ENCODE results near the gene MYO18A. TPM values are rescaled to one million over a fixed set of nuclear protein-coding genes. Genes with fewer than 3 reads are reported as not detected.

MYO18A gene
- total RNA-seq, 2 donors from 2014 or later: 34.6 to 80.5 TPM

DNA sequence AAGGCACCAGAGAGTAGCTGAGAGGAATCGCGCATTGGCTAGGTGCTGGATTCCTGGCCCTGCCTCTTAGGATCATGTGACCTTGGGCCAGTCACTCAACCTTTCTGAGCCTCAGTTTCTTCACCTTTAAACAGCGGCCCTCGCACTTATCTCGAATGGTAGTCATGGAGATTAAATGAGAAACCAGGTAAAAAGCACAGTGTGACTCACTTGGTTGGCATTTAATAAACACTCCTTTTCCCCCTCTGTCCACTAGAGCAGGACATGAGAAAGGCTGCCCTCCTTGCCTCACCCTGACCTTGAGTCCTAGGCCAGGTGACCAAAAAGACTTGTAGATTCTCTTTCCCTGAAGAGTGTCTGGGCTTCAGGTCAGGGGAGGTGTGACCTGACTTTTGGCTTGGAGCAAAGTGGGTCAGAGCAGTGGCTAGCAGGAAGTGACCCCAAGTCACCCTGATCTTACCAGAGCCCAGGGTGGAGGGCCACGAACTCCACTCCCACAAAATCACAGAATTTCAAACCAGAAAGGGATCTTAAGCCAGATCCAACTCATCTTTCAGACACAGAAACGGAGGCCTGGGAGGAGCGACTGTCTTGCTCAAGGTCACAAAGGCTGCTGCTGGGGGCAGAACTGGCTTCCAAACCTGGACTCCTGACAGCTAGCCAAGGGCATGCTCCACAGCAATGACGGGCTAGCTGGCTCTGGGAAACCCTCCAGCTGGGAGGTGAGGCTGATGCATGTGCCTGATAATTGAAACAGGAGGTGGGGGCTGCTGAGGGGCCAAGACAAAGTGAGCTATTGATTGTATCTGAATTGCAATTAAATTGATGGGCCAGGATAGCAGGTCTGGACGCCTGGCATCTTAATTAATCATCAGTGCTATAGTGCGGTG is 72.0 kb downstream of the MYO18A start:
- Histone ChIP-seq H3K36me3 (peaks cover 2 to 3% of the 10 kb centered on the region in 2 donors), H3K4me3 (no peak overlapping the region), H3K27me3 (replicated peaks; ENCODE audit: insufficient read depth) (no peaks in the 10 kb centered on the region), H3K9me3 (no peaks in the 10 kb centered on the region), H3K4me1 (replicated peaks) (no peaks in the 10 kb centered on the region), H3K27ac (no peak overlapping the region)
- 74% methylated on average over 11 of the region's 11 CpGs for WGBS
- intact Hi-C loops (cut with DNase I): no loop called here
- no peak for TF ChIP-seq POLR2A (IDR thresholded peaks at IDR 0.05)
- TF ChIP-seq, protein P1, sequence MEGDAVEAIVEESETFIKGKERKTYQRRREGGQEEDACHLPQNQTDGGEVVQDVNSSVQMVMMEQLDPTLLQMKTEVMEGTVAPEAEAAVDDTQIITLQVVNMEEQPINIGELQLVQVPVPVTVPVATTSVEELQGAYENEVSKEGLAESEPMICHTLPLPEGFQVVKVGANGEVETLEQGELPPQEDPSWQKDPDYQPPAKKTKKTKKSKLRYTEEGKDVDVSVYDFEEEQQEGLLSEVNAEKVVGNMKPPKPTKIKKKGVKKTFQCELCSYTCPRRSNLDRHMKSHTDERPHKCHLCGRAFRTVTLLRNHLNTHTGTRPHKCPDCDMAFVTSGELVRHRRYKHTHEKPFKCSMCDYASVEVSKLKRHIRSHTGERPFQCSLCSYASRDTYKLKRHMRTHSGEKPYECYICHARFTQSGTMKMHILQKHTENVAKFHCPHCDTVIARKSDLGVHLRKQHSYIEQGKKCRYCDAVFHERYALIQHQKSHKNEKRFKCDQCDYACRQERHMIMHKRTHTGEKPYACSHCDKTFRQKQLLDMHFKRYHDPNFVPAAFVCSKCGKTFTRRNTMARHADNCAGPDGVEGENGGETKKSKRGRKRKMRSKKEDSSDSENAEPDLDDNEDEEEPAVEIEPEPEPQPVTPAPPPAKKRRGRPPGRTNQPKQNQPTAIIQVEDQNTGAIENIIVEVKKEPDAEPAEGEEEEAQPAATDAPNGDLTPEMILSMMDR (IDR thresholded peaks at IDR 0.05): no peak
- no peak for DNase-seq (ENCODE audit: low spot score)

DNA sequence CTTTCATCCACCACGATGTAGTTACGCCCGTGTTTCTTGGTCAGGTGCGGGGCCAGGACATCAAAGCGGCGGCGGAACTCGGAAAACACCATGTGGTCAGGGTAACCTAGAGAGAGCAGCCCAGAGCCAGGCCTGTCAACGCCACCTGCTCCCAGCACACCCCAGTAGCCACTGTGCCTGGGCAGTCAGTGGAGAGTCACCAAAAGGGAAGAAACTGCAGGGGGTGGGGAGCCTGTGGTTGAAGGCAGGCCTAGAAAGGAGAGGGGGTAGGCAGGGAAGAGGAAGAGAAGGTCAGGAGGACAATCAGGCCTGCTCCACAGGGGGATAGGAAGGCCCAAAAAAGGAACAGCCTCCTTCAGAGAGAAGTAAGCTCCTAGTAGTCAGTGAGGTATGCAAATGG is 73.1 kb downstream of the MYO18A start:
- Histone ChIP-seq H3K4me1 (replicated peaks) (no peaks in the 10 kb centered on the region), H3K27me3 (replicated peaks; ENCODE audit: insufficient read depth) (no peaks in the 10 kb centered on the region), H3K36me3 (peaks cover 2 to 3% of the 10 kb centered on the region in 2 donors), H3K27ac (no peak overlapping the region), H3K9me3 (no peaks in the 10 kb centered on the region), H3K4me3 (no peak overlapping the region)
- TF ChIP-seq POLR2A (IDR thresholded peaks at IDR 0.05) (no peak), POLR2AphosphoS5 (IDR thresholded peaks at IDR 0.05) (no peak)
- DNase-seq (ENCODE audit: low spot score): no peak
- 88% methylated on average over 9 of the region's 9 CpGs for WGBS
- intact Hi-C loops (cut with DNase I): no loop called here

DNA sequence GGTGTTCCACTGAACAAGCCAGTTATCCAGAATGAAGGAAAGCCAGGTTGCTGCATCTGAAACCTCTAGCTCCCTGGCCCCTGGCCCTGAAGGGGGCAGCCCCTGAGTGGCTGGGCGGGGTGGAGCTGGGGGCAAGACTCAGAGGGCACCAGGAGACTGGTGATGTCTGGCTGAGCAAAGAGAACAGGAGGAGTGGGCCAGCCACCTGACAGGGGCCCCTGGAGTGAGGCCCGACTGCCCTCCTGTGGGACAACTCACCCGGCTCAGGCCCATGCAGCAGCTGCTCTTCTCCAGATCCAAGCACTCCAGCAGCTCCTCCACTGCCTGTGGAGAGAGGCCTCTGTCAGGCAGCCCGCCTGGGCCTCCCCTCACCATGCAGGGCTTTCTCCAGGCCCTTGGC is 76.9 kb downstream of the MYO18A start:
- TF ChIP-seq POLR2AphosphoS5 (IDR thresholded peaks at IDR 0.05) (no peak), POLR2A (IDR thresholded peaks at IDR 0.05) (no peak)
- TF ChIP-seq, protein P1 (IDR thresholded peaks at IDR 0.05): no peak
- peaks cover 0 to 9% of the 10 kb centered on the region in 2 donors for H3K36me3 ChIP-seq
- 100% methylated on average over 4 of the region's 4 CpGs for WGBS

DNA sequence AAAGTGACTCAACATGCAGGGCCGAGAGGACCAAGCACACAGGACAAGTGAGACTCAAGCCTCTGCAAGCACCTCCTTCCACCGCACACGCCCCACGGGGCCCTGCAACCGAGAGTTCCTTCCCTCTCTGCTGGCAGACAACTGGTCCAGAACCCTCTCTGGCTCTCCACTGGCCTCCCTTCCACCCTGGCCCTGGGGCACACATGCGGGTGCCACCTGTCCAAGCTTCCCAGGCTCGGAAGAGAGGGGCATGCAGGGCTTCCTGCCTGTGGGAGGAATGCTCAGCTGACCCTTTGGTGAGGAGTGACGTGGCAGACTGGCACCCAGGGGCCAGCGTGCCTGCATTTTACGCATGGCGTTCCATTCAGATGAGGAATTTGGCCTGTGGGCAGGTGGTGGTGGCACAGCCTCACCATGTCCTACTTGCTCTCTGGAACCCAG is 77.4 kb downstream of the MYO18A start:
- no peaks in the 10 kb centered on the region for H3K4me1 ChIP-seq (replicated peaks)
- H3K27me3 ChIP-seq (replicated peaks; ENCODE audit: insufficient read depth): no peaks in the 10 kb centered on the region
- no peak overlapping the region for H3K27ac ChIP-seq
- no peak overlapping the region for H3K4me3 ChIP-seq
- intact Hi-C loops (cut with DNase I): no loop called here
- WGBS: 80% methylated on average over 10 of the region's 11 CpGs
- no peak for DNase-seq (ENCODE audit: low spot score)
- TF ChIP-seq POLR2AphosphoS5 (IDR thresholded peaks at IDR 0.05): no peak
- TF ChIP-seq POLR2A (IDR thresholded peaks at IDR 0.05): no peak
- TF ChIP-seq, protein P1 (IDR thresholded peaks at IDR 0.05): no peak
- H3K36me3 ChIP-seq: peaks cover 2 to 13% of the 10 kb centered on the region in 2 donors
- H3K9me3 ChIP-seq: no peaks in the 10 kb centered on the region

More for the DNA sequence above, 76.9 kb downstream of the MYO18A start:
- DNase-seq (ENCODE audit: low spot score): no peak
- Histone ChIP-seq H3K4me3 (no peak overlapping the region), H3K27me3 (replicated peaks; ENCODE audit: insufficient read depth) (no peaks in the 10 kb centered on the region), H3K4me1 (replicated peaks) (no peaks in the 10 kb centered on the region), H3K9me3 (no peaks in the 10 kb centered on the region), H3K27ac (no peak overlapping the region)
- intact Hi-C loops (cut with DNase I): no loop called here

DNA sequence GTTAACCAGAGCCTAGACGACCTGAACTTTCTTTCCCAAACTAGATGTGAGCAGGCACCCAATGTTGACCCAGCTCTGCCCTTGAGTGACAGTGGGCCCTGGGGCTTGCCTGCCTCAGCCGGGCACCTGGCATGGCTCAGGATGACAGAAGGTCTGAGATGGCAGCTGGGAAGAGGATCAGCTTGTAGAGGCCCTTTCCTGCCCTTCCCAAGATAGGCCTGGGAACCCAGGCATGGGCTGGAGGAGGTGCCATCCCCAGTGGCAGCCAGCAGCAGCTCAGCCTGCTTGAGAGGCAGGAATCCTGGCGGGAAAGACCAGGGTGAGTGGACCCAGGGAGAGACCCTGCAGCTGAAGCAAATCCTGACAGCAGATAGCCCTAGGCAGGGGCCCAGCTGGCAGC is 78.2 kb downstream of the MYO18A start:
- Histone ChIP-seq H3K27ac (no peak overlapping the region), H3K36me3 (peaks cover 7 to 13% of the 10 kb centered on the region in 2 donors), H3K4me1 (replicated peaks) (no peaks in the 10 kb centered on the region), H3K4me3 (no peak overlapping the region), H3K27me3 (replicated peaks; ENCODE audit: insufficient read depth) (no peaks in the 10 kb centered on the region), H3K9me3 (no peaks in the 10 kb centered on the region)
- intact Hi-C loops (cut with DNase I): no loop called here
- WGBS: 79% methylated on average over 3 of the region's 3 CpGs
- TF ChIP-seq, protein P1 (IDR thresholded peaks at IDR 0.05): no peak
- TF ChIP-seq POLR2AphosphoS5 (IDR thresholded peaks at IDR 0.05): no peak
- no peak for TF ChIP-seq POLR2A (IDR thresholded peaks at IDR 0.05)
- DNase-seq (ENCODE audit: low spot score): no peak

Measured in prostate gland (tissue), 2 donors.